SK-N-SH (cell line): Measurements from ENCODE around the gene RAB25. TPM values are rescaled to one million over a fixed set of nuclear protein-coding genes. Genes with fewer than 3 reads are reported as not detected.

Experiments used
- CTCF ChIA-PET: fragments of 300-600, 350-600 bp; formaldehyde crosslinking; extraction: SDS; loops from one replicate; lab custom pipeline; 2021; lab: Yijun Ruan, JAX
- POLR2A ChIA-PET: fragments of 350-600 bp; sonication (Branson Sonifier 250); formaldehyde crosslinking; extraction: SDS; loops from one replicate; lab custom pipeline; 2020; ENCODE audit warnings: antibody characterized with exemption, inconsistent platforms; lab: Yijun Ruan, JAX
- DNase-seq: peaks from one replicate; pipeline ENCODE4 v3.0.0; 2012
- H2AFZ ChIP-seq: fragments of 200-600 bp; sonication (generic); 2 replicates; pipeline ENCODE4 v1.8.1; 2016; ENCODE audit warnings: antibody characterized with exemption, mild to moderate bottlenecking, low read depth
- H3F3A ChIP-seq: fragments of 200-600 bp; sonication (generic); replicated peaks from 2 replicates; pipeline ENCODE3; 2016; ENCODE audit warnings: antibody characterized with exemption, mild to moderate bottlenecking; ENCODE audit not compliant: insufficient read depth
- H3K27ac ChIP-seq, 2 experiments: fragments of 200-500 bp in 1 of 2; fragments of 200-600 bp in 1 of 2; sonication (Bioruptor generic) in 1 of 2; sonication (generic), shearing (Covaris generic) in 1 of 2; 2 replicates each; pipeline versions ENCODE4 v1.5.1 to v1.6.1; 2014 to 2016; ENCODE audit warnings: low read depth in 2 of 2, inconsistent platforms in 1 of 2, low read length in 1 of 2, mild to moderate bottlenecking in 1 of 2, mixed read lengths in 1 of 2
- H3K27me3 ChIP-seq: fragments of 200-600 bp; sonication (generic), shearing (Covaris generic); 2 replicates; pipeline ENCODE4 v1.6.1; 2016; ENCODE audit warnings: mixed run types; ENCODE audit not compliant: insufficient read depth
- H3K36me3 ChIP-seq, 2 experiments: fragments of 200-500 bp in 1 of 2; fragments of 200-600 bp in 1 of 2; sonication (Bioruptor generic) in 1 of 2; sonication (generic) in 1 of 2; replicated peaks in 1 of 2; 2 replicates each; pipeline versions ENCODE3 to v1.5.1; 2014 to 2016; ENCODE audit warnings: low read length in 1 of 2, mild to moderate bottlenecking in 1 of 2; ENCODE audit not compliant: insufficient read depth in 2 of 2, control insufficient read depth in 1 of 2
- H3K4me1 ChIP-seq, 2 experiments: fragments of 200-500 bp in 1 of 2; fragments of 200-600 bp in 1 of 2; sonication (Bioruptor generic) in 1 of 2; sonication (generic), shearing (Covaris generic) in 1 of 2; 2 replicates each; pipeline versions ENCODE4 v1.5.1 to v1.6.1; 2014 to 2016; ENCODE audit warnings: low read depth in 1 of 2, low read length in 1 of 2, mixed run types in 1 of 2; ENCODE audit not compliant: insufficient read depth in 2 of 2, control insufficient read depth in 1 of 2
- H3K4me2 ChIP-seq: fragments of 200-600 bp; sonication (generic), shearing (Covaris generic); 2 replicates; pipeline ENCODE4 v1.6.1; 2017; ENCODE audit warnings: mixed run types
- H3K4me3 ChIP-seq, 2 experiments: fragments of 200-500 bp in 1 of 2; fragments of 200-600 bp in 1 of 2; sonication (Bioruptor generic) in 1 of 2; sonication (generic), shearing (Covaris generic) in 1 of 2; 2 replicates each; pipeline versions ENCODE4 v1.5.1 to v1.8.1; 2014 to 2016; ENCODE audit warnings: low read depth in 2 of 2, inconsistent platforms in 1 of 2, low read length in 1 of 2, mild to moderate bottlenecking in 1 of 2, mixed read lengths in 1 of 2, moderate library complexity in 1 of 2
- H3K79me2 ChIP-seq: fragments of 200-600 bp; sonication (generic); 2 replicates; pipeline ENCODE4 v1.8.1; 2017; ENCODE audit warnings: mild to moderate bottlenecking; ENCODE audit not compliant: insufficient read depth
- H3K9ac ChIP-seq: fragments of 200-600 bp; sonication (generic); 2 replicates; pipeline ENCODE4 v1.6.1; 2017; ENCODE audit warnings: mixed run types
- H3K9me2 ChIP-seq: fragments of 200-600 bp; sonication (generic); 2 replicates; pipeline ENCODE4 v1.6.1; 2017; ENCODE audit warnings: mixed run types
- H3K9me3 ChIP-seq: fragments of 200-600 bp; sonication (generic); 2 replicates; pipeline ENCODE4 v1.6.1; 2017; ENCODE audit warnings: mixed run types, mild to moderate bottlenecking, moderate library complexity
- H4K20me1 ChIP-seq: fragments of 200-600 bp; sonication (generic); 2 replicates; pipeline ENCODE4 v1.6.1; 2017; ENCODE audit warnings: mild to moderate bottlenecking, mixed run types; ENCODE audit not compliant: insufficient read depth
- CTCF ChIP-seq: fragments of 200-600 bp; sonication (generic); IDR thresholded peaks from 2 replicates; pipeline ENCODE4 v1.6.1; 2017; ENCODE audit warnings: antibody characterized with exemption, mild to moderate bottlenecking, moderate library complexity
- EZH2phosphoT487 ChIP-seq: fragments of 200-600 bp; sonication (generic); IDR thresholded peaks from 2 replicates; pipeline ENCODE4 v1.6.1; 2017; ENCODE audit warnings: low read depth, mixed run types, mild to moderate bottlenecking, antibody characterized with exemption, moderate library complexity, borderline replicate concordance
- FOSL2 ChIP-seq: IDR thresholded peaks from 2 replicates; pipeline ENCODE4 v1.4.0; 2012; ENCODE audit warnings: low read depth, mild to moderate bottlenecking, moderate library complexity, borderline replicate concordance
- FOXJ3 ChIP-seq: sonication (generic); formaldehyde crosslinking; IDR thresholded peaks from 2 replicates; pipeline ENCODE4 v1.5.1; 2020; ENCODE audit warnings: mild to moderate bottlenecking, missing genetic modification reagents
- FOXM1 ChIP-seq: IDR thresholded peaks from 2 replicates; pipeline ENCODE4 v1.4.0; 2012; ENCODE audit warnings: low read depth, mild to moderate bottlenecking
- GABPA ChIP-seq: IDR thresholded peaks from 2 replicates; pipeline ENCODE4 v1.4.0; 2012; ENCODE audit warnings: low read depth, mild to moderate bottlenecking
- GATA2 ChIP-seq: sonication (generic); formaldehyde crosslinking; IDR thresholded peaks from 2 replicates; pipeline ENCODE4 v1.5.0; 2020; ENCODE audit warnings: mild to moderate bottlenecking, missing genetic modification reagents
- JUND ChIP-seq: IDR thresholded peaks from 2 replicates; pipeline ENCODE4 v1.4.0; 2012
- MAX ChIP-seq: IDR thresholded peaks from 2 replicates; pipeline ENCODE4 v1.4.0; 2012; ENCODE audit warnings: low read depth
- MEF2A ChIP-seq: IDR thresholded peaks from 2 replicates; pipeline ENCODE4 v1.4.0; 2012; ENCODE audit warnings: low read depth, borderline replicate concordance
- NRF1 ChIP-seq: IDR thresholded peaks from 2 replicates; pipeline ENCODE4 v1.6.1; 2012; ENCODE audit warnings: low read depth, mild to moderate bottlenecking, low read length
- POLR2AphosphoS5 ChIP-seq: IDR thresholded peaks from 2 replicates; pipeline ENCODE4 v1.6.1; 2012; ENCODE audit warnings: low read depth, low read length
- RFX5 ChIP-seq: IDR thresholded peaks from 2 replicates; pipeline ENCODE4 v1.6.1; 2012; ENCODE audit warnings: mild to moderate bottlenecking, improper control_type of control experiment, low read length
- RXRA ChIP-seq: IDR thresholded peaks from 2 replicates; pipeline ENCODE4 v1.4.0; 2012; ENCODE audit warnings: low read depth, mild to moderate bottlenecking, borderline replicate concordance
- SIN3A ChIP-seq: IDR thresholded peaks from 2 replicates; pipeline ENCODE4 v1.6.1; 2012; ENCODE audit warnings: low read depth, mild to moderate bottlenecking, low read length, moderate library complexity, borderline replicate concordance
- SMC3 ChIP-seq: IDR thresholded peaks from 2 replicates; pipeline ENCODE4 v1.6.1; 2012; ENCODE audit warnings: low read depth, low read length, improper control_type of control experiment
- TAF1 ChIP-seq: IDR thresholded peaks from 2 replicates; pipeline ENCODE4 v1.6.1; 2012; ENCODE audit warnings: low read depth, mild to moderate bottlenecking, low read length, moderate library complexity, borderline replicate concordance
- TCF12 ChIP-seq: IDR thresholded peaks from 2 replicates; pipeline ENCODE4 v1.4.0; 2012
- USF1 ChIP-seq: IDR thresholded peaks from 2 replicates; pipeline ENCODE4 v1.4.0; 2012; ENCODE audit warnings: low read depth, borderline replicate concordance
- USF2 ChIP-seq: fragments of 150-350 bp; IDR thresholded peaks from 2 replicates; pipeline ENCODE4 v1.6.1; 2017; ENCODE audit warnings: antibody characterized with exemption, low read length, low read depth, borderline replicate concordance
- WGBS: methylation state at CpG from one replicate; pipeline ENCODE4 v1.1.6; 2017; ENCODE audit warnings: low lambda C conversion rate; 5-methylcytosine and 5-hydroxymethylcytosine counted together
- polyA plus RNA-seq, 3 experiments: library from polyadenylated mRNA; depleted of rRNA; stranded (reverse); fragments of >200 nt; gene quantifications; 2 replicates each; pipeline ENCODE4 v1.2.3, GENCODE V29; 2012

Gene RAB25
- polyA plus RNA-seq, 1 of the 3 experiments (the other 2 are of a cell fraction), result not detected

GRCh38 chr1:156102633-156103511 is 41.9 kb downstream of the RAB25 start:
- WGBS, result 62% methylated on average over 12 of the region's 16 CpGs
- H3K4me3 ChIP-seq, result no peak overlapping the region; a peak in 1 of 4 replicates
- H2AFZ ChIP-seq, result no peak overlapping the region
- TF ChIP-seq RXRA (no peak), FOXM1 (peak; percentile 80), SIN3A (no peak), GABPA (0 out of 2 replicates have a peak, but pooled peaks have one; percentile 36), FOSL2 (peak; percentile 55; the same call in 1 of the 2 replicates), MAX (0 out of 2 replicates have a peak, but pooled peaks have one; percentile 11), TCF12 (peak; percentile 59; the same call in 1 of the 2 replicates), JUND (0 out of 2 replicates have a peak, but pooled peaks have one; percentile 46)
- no peaks in the 10 kb centered on the region for H4K20me1 ChIP-seq
- ChIA-PET CTCF (interaction anchor here (0.8 to 29.6 kb wide), 4 partner anchors 12 to 58 kb away, joined by 3 to 1559 read pairs (median 12); partner anchors contain the start of gene LMNA), POLR2A (interaction anchor here (1.4 to 1.9 kb wide), 2 partner anchors 11 to 20 kb away, joined by 4 to 6 read pairs; partner anchors contain the start of gene LMNA)
- peaks cover 45% of the 10 kb centered on the region for H3F3A ChIP-seq
- peaks cover 58 to 63% of the 10 kb centered on the region in 2 experiments for H3K4me1 ChIP-seq
- no peaks in the 10 kb centered on the region for H3K27me3 ChIP-seq
- H3K27ac ChIP-seq, result peak overlapping the region; percentile 77 to 99
- H3K4me2 ChIP-seq, result peak overlapping the region; percentile 73
- peaks cover 49% of the 10 kb centered on the region for H3K79me2 ChIP-seq
- no peaks in the 10 kb centered on the region for H3K36me3 ChIP-seq
- peak overlapping the region; percentile 89 for H3K9ac ChIP-seq
- no peaks in the 10 kb centered on the region for H3K9me2 ChIP-seq
- no peaks in the 10 kb centered on the region for H3K9me3 ChIP-seq
- no peak for DNase-seq

GRCh38 chr1:156103521-156103947 is 42.6 kb downstream of the RAB25 start:
- H2AFZ ChIP-seq, result no peak overlapping the region
- no peaks in the 10 kb centered on the region for H3K36me3 ChIP-seq
- H4K20me1 ChIP-seq, result no peaks in the 10 kb centered on the region
- ChIA-PET CTCF (interaction anchor here (0.8 to 29.6 kb wide), 4 partner anchors 12 to 121 kb away, joined by 3 to 1559 read pairs (median 12); partner anchors contain the start of gene LMNA), POLR2A (interaction anchor here (0.8 to 1.9 kb wide), 3 partner anchors 10 to 21 kb away, joined by 3 to 6 read pairs (median 4); partner anchors contain the start of gene LMNA)
- H3F3A ChIP-seq, result peaks cover 51% of the 10 kb centered on the region
- peaks cover 42% of the 10 kb centered on the region for H3K79me2 ChIP-seq
- DNase-seq, result peak; percentile 61
- peak overlapping the region; percentile 89 for H3K9ac ChIP-seq
- no peak overlapping the region for H3K4me3 ChIP-seq
- no peaks in the 10 kb centered on the region for H3K9me2 ChIP-seq
- 57% methylated on average over 6 of the region's 9 CpGs for WGBS
- peaks cover 58 to 63% of the 10 kb centered on the region in 2 experiments for H3K4me1 ChIP-seq
- peak overlapping the region; percentile 73 for H3K4me2 ChIP-seq
- no peaks in the 10 kb centered on the region for H3K27me3 ChIP-seq
- peak overlapping the region; percentile 77 to 99 for H3K27ac ChIP-seq
- H3K9me3 ChIP-seq, result no peaks in the 10 kb centered on the region
- TF ChIP-seq NRF1, result no peak
- no peak for TF ChIP-seq FOXJ3 (CRISPR knock-in tag)
- no peak for TF ChIP-seq RFX5
- no peak for TF ChIP-seq EZH2phosphoT487
- TF ChIP-seq GATA2 (CRISPR knock-in tag), result no peak
- 0 out of 2 replicates have a peak, but pooled peaks have one; percentile 16 for TF ChIP-seq MAX
- peak; percentile 2; the same call in 1 of the 2 replicates for TF ChIP-seq SIN3A
- TF ChIP-seq SMC3, result no peak
- no peak for TF ChIP-seq POLR2AphosphoS5
- no peak for TF ChIP-seq USF1
- TF ChIP-seq USF2, result no peak
- no peak for TF ChIP-seq GABPA
- TF ChIP-seq FOXM1, result no peak
- TF ChIP-seq CTCF, result no peak
- no peak for TF ChIP-seq TAF1
- TF ChIP-seq MEF2A, result no peak
